ENCODE data around the gene GLIS1.

- TF ChIP-seq EZH2 (IDR thresholded peaks at IDR 0.05; ENCODE audit: insufficient read depth, poor library complexity, severe bottlenecking) (no peak), EZH2phosphoT487 (IDR thresholded peaks at IDR 0.05; ENCODE audit: insufficient read depth, low read depth) (no peak)
Measured at GRCh38 chr1:53699981-53700380, 39.0 kb downstream of the GLIS1 start.

All from GM23248 (cell line).